ENCODE results near the gene CNPY4. TPM values are rescaled to one million over a fixed set of nuclear protein-coding genes. Genes with fewer than 3 reads are reported as not detected.

The CNPY4 gene
- total and polyA plus RNA-seq, 2 experiments from 2014 or later: 13.8 to 18.4 TPM

- Histone ChIP-seq H3K4me3 (no peak overlapping the region), H3K4me1 (ENCODE audit: low read depth) (no peaks in the 10 kb centered on the region), H3K27me3 (no peaks in the 10 kb centered on the region), H3K36me3 (peaks cover 33% of the 10 kb centered on the region), H3K27ac (no peak overlapping the region), H3K9me3 (ENCODE audit: low read depth) (no peaks in the 10 kb centered on the region)
- no peak for TF ChIP-seq CTCF (IDR thresholded peaks at IDR 0.05; ENCODE audit: low read depth, low read length)
- DNase-seq (ENCODE audit: low read depth in 1 of 2, low spot score in 1 of 2): no peak
Measured at GRCh38 chr7:100107125-100107737, 12.2 kb upstream of the CNPY4 start.

- no peak for DNase-seq (ENCODE audit: low read depth in 1 of 2, low spot score in 1 of 2)
- H3K9me3 ChIP-seq (ENCODE audit: low read depth): no peaks in the 10 kb centered on the region
- no peak overlapping the region for H3K27ac ChIP-seq
- no peaks in the 10 kb centered on the region for H3K27me3 ChIP-seq
- no peak for TF ChIP-seq CTCF (IDR thresholded peaks at IDR 0.05; ENCODE audit: low read depth, low read length)
- peaks cover 33% of the 10 kb centered on the region for H3K36me3 ChIP-seq
- H3K4me1 ChIP-seq (ENCODE audit: low read depth): no peaks in the 10 kb centered on the region
- H3K4me3 ChIP-seq: no peak overlapping the region
Measured at GRCh38 chr7:100107890-100108289, 11.5 kb upstream of the CNPY4 start.

GRCh38 chr7:100109521-100110163, 9.8 kb upstream of the CNPY4 start:
- Histone ChIP-seq H3K4me3 (no peak overlapping the region), H3K27me3 (no peaks in the 10 kb centered on the region), H3K36me3 (peaks cover 33% of the 10 kb centered on the region), H3K27ac (no peak overlapping the region), H3K9me3 (ENCODE audit: low read depth) (no peaks in the 10 kb centered on the region), H3K4me1 (ENCODE audit: low read depth) (no peaks in the 10 kb centered on the region)
- TF ChIP-seq CTCF (IDR thresholded peaks at IDR 0.05; ENCODE audit: low read depth, low read length): no peak
- no peak for DNase-seq (ENCODE audit: low read depth in 1 of 2, low spot score in 1 of 2)

- Histone ChIP-seq H3K36me3 (peaks cover 32% of the 10 kb centered on the region), H3K4me1 (ENCODE audit: low read depth) (no peaks in the 10 kb centered on the region), H3K27ac (no peak overlapping the region), H3K9me3 (ENCODE audit: low read depth) (no peaks in the 10 kb centered on the region), H3K27me3 (no peaks in the 10 kb centered on the region), H3K4me3 (no peak overlapping the region)
- DNase-seq (ENCODE audit: low read depth in 1 of 2, low spot score in 1 of 2): no peak
- TF ChIP-seq CTCF (IDR thresholded peaks at IDR 0.05; ENCODE audit: low read depth, low read length): no peak
Measured at GRCh38 chr7:100111156-100111555, 8.3 kb upstream of the CNPY4 start.

GRCh38 chr7:100111914-100112313, 7.5 kb upstream of the CNPY4 start:
- Histone ChIP-seq H3K36me3 (peaks cover 27% of the 10 kb centered on the region), H3K4me1 (ENCODE audit: low read depth) (no peaks in the 10 kb centered on the region), H3K27ac (no peak overlapping the region), H3K4me3 (no peak overlapping the region), H3K9me3 (ENCODE audit: low read depth) (no peaks in the 10 kb centered on the region), H3K27me3 (no peaks in the 10 kb centered on the region)
- no peak for TF ChIP-seq CTCF (IDR thresholded peaks at IDR 0.05; ENCODE audit: low read depth, low read length)
- DNase-seq (ENCODE audit: low read depth in 1 of 2, low spot score in 1 of 2): no peak

Data from cardiac muscle cell (in vitro differentiated cells and primary cell).